Esophagus muscularis mucosa (tissue), 4 donors: ENCODE data around the gene UBE2E2. TPM values are rescaled to one million over a fixed set of nuclear protein-coding genes. Genes with fewer than 3 reads are reported as not detected.

Experiments used
- DNase-seq: peaks from one replicate; pipeline ENCODE4 v3.0.0-alpha.2; 2017; ENCODE audit errors: extremely low spot score
- H3K27ac ChIP-seq, 4 donors: fragments of 200-600 bp; sonication (generic); replicated peaks in 1 of 4; 1 replicate in 3 of 4; 2 replicates in 1 of 4; pipeline ENCODE4 v1.5.1; 2016 to 2019; ENCODE audit warnings: mild to moderate bottlenecking in 1 of 4
- H3K27me3 ChIP-seq, 4 donors: fragments of 200-600 bp; sonication (generic); one replicate each; pipeline versions ENCODE4 v1.5.1 to v1.6.0; 2016 to 2019
- H3K36me3 ChIP-seq, 4 donors: fragments of 200-600 bp; sonication (generic); one replicate each; pipeline ENCODE4 v1.5.1; 2016 to 2019
- H3K4me1 ChIP-seq, 4 donors: fragments of 200-600 bp; sonication (generic); one replicate each; pipeline ENCODE4 v1.5.1; 2016 to 2019
- H3K4me3 ChIP-seq, 4 donors: fragments of 200-600 bp; sonication (generic); 1 replicate in 2 of 4; 2 replicates in 2 of 4; pipeline ENCODE4 v1.5.1; 2016 to 2019; ENCODE audit warnings: mild to moderate bottlenecking in 4 of 4, moderate library complexity in 1 of 4
- H3K9me3 ChIP-seq, 4 donors: fragments of 200-600 bp; sonication (generic); 1 replicate in 3 of 4; 2 replicates in 1 of 4; pipeline ENCODE4 v1.5.1; 2016 to 2019
- EP300 ChIP-seq: sonication (generic); formaldehyde crosslinking; IDR thresholded peaks from one replicate; pipeline ENCODE4 v1.6.1; 2017; ENCODE audit warnings: antibody characterized with exemption
- POLR2A ChIP-seq: fragments of 450-650 bp; IDR thresholded peaks from one replicate; pipeline ENCODE4 v1.6.1; 2017; ENCODE audit warnings: antibody characterized with exemption, moderate library complexity, mild to moderate bottlenecking, low read depth
- POLR2AphosphoS5 ChIP-seq, 2 donors: sonication (generic); formaldehyde crosslinking; IDR thresholded peaks; one replicate each; pipeline ENCODE4 v1.6.1; 2017; ENCODE audit warnings: antibody characterized with exemption in 2 of 2
- WGBS: methylation state at CpG from one replicate; pipeline ENCODE4 v1.1.5; 2018; 5-methylcytosine and 5-hydroxymethylcytosine counted together
- intact Hi-C: fragments of 100-400 bp; cut with DNase I; formaldehyde crosslinking; loops from one replicate; pipeline ENCODE4 v1.15.1; 2023
- total RNA-seq, 4 donors: library from RNA; depleted of rRNA; stranded (reverse); fragments of >200 nt; gene quantifications; one replicate each; pipeline versions ENCODE4 v1.1.0 to v1.2.1, GENCODE V29; 2016
- TF ChIP-seq, protein P1 (sequence below), 3 experiments: fragments of 200-600 bp in 2 of 3; fragments of 450-650 bp in 1 of 3; sonication (generic) in 2 of 3; IDR thresholded peaks; one replicate each; pipeline ENCODE4 v1.5.1; 2017 to 2019; ENCODE audit warnings: antibody characterized with exemption in 3 of 3, mild to moderate bottlenecking in 2 of 3, moderate library complexity in 1 of 3

Gene UBE2E2
- total RNA-seq, 4 donors from 2014 or later: 53.5 to 143 (median 90.3) TPM

DNA sequence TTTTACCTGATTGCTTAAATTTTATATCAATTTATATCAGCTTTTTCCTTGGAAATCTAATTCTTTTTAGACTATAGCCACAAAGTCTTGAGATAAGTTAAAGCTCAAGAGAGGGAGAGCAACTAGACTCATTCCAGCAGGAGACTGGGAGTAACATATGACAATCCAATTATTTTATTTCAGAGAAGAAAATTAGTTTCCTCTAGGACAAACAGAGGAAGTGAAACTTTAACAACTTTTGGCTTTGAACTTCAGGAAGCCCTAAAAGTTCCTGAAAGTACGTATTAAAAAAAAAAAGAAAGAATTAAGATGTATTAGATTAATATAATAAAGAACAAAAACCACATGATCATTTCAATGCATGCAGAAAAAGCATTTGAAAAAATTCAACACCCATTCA, 13.9 kb upstream of the UBE2E2 start:
- DNase-seq: no peak
- intact Hi-C loops: no loop called here
- H3K9me3 ChIP-seq: no peaks in the 10 kb centered on the region
- H3K27me3 ChIP-seq: no peaks in the 10 kb centered on the region
- no peak overlapping the region for H3K4me3 ChIP-seq
- H3K27ac ChIP-seq: no peak overlapping the region
- H3K4me1 ChIP-seq: no peaks in the 10 kb centered on the region
- 66% methylated on average over 1 of the region's 1 CpG for WGBS
- TF ChIP-seq EP300 (no peak), POLR2AphosphoS5 (IDR thresholded peaks at IDR 0.05) (no peak), POLR2A (no peak)
- TF ChIP-seq, protein P1, sequence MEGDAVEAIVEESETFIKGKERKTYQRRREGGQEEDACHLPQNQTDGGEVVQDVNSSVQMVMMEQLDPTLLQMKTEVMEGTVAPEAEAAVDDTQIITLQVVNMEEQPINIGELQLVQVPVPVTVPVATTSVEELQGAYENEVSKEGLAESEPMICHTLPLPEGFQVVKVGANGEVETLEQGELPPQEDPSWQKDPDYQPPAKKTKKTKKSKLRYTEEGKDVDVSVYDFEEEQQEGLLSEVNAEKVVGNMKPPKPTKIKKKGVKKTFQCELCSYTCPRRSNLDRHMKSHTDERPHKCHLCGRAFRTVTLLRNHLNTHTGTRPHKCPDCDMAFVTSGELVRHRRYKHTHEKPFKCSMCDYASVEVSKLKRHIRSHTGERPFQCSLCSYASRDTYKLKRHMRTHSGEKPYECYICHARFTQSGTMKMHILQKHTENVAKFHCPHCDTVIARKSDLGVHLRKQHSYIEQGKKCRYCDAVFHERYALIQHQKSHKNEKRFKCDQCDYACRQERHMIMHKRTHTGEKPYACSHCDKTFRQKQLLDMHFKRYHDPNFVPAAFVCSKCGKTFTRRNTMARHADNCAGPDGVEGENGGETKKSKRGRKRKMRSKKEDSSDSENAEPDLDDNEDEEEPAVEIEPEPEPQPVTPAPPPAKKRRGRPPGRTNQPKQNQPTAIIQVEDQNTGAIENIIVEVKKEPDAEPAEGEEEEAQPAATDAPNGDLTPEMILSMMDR (IDR thresholded peaks at IDR 0.05): no peak
- H3K36me3 ChIP-seq: no peaks in the 10 kb centered on the region

DNA sequence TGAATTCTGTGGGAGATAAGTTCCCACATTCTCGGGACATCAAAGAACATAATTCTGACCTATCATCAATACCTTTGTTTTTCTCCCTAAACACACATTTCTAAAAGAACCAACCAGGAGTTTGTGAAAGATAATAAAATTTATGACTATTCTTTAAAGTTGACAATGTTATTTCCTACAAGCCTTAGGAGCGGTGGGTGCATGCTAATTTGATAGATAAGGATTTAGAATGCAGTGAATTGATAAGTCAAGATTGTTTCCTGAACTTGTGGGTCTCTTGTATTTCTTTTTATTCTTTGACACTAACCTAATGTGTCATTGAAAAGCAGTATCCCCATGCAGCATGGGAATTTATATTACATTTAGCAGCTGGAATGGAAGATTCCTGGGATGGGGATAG, 10.3 kb upstream of the UBE2E2 start:
- H3K36me3 ChIP-seq: no peaks in the 10 kb centered on the region
- H3K4me1 ChIP-seq: no peaks in the 10 kb centered on the region
- no peak for DNase-seq
- no peak overlapping the region for H3K4me3 ChIP-seq
- no peaks in the 10 kb centered on the region for H3K27me3 ChIP-seq
- TF ChIP-seq, protein P1 (IDR thresholded peaks at IDR 0.05): no peak
- no peak for TF ChIP-seq POLR2A
- TF ChIP-seq EP300: no peak
- TF ChIP-seq POLR2AphosphoS5 (IDR thresholded peaks at IDR 0.05): no peak
- H3K9me3 ChIP-seq: no peaks in the 10 kb centered on the region
- intact Hi-C loops: no loop called here
- H3K27ac ChIP-seq: no peak overlapping the region
- WGBS: 83% methylated on average over 2 of the region's 2 CpGs

DNA sequence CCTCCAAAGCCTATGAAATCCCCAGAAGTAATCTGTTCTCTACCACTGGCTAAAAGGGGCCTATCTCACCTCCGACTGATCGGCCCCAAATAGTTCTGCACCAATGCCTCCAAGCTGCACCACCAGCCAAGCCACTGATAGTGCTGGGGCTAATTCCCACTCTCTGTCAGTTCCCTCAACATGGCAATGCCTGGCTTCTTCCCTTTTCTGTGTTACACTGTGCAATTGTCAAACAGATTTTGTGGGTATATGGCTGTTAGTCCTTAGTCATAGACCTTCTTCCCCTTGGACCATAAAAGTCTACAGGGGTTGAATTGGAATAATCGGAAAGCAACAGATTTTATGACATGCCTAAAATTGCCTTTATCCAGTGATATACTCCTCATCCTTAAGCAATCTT, 9.3 kb upstream of the UBE2E2 start:
- Histone ChIP-seq H3K9me3 (no peaks in the 10 kb centered on the region), H3K4me1 (no peaks in the 10 kb centered on the region), H3K4me3 (no peak overlapping the region), H3K27me3 (no peaks in the 10 kb centered on the region), H3K27ac (no peak overlapping the region), H3K36me3 (no peaks in the 10 kb centered on the region)
- TF ChIP-seq, protein P1 (IDR thresholded peaks at IDR 0.05): no peak
- TF ChIP-seq POLR2A: no peak
- TF ChIP-seq EP300: no peak
- TF ChIP-seq POLR2AphosphoS5 (IDR thresholded peaks at IDR 0.05): no peak
- intact Hi-C loops: no loop called here
- no peak for DNase-seq
- 89% methylated on average over 3 of the region's 3 CpGs for WGBS

DNA sequence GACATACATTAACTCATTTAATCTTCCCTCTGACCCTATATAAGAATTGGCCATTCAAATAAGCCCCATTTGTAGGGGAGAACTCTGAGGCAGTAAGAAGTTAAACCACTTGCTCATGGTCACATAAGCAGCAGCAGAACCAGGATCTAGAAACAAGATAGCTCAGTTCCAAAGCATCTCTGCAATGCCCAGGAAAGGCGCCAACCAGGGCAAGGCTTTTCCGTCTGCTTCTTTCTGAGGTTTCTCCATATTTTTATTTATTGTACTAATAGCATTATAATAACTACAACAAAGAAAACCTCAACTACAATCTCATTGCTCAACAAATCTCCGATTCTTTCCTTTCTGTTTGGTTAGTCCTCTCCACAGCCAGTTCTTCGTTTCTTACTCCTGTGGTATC, 4.3 kb upstream of the UBE2E2 start:
- Histone ChIP-seq H3K4me1 (peaks cover 5 to 11% (median 6%) of the 10 kb centered on the region in 4 donors), H3K27ac (peak overlapping the region in 1 of 4 donors; percentile 18), H3K9me3 (no peaks in the 10 kb centered on the region), H3K4me3 (no peak overlapping the region), H3K36me3 (no peaks in the 10 kb centered on the region), H3K27me3 (no peaks in the 10 kb centered on the region)
- TF ChIP-seq, protein P1 (IDR thresholded peaks at IDR 0.05): no peak
- TF ChIP-seq POLR2A: no peak
- no peak for TF ChIP-seq POLR2AphosphoS5 (IDR thresholded peaks at IDR 0.05)
- no peak for TF ChIP-seq EP300
- WGBS: 79% methylated on average over 4 of the region's 4 CpGs
- DNase-seq: no peak
- intact Hi-C loops: no loop called here

DNA sequence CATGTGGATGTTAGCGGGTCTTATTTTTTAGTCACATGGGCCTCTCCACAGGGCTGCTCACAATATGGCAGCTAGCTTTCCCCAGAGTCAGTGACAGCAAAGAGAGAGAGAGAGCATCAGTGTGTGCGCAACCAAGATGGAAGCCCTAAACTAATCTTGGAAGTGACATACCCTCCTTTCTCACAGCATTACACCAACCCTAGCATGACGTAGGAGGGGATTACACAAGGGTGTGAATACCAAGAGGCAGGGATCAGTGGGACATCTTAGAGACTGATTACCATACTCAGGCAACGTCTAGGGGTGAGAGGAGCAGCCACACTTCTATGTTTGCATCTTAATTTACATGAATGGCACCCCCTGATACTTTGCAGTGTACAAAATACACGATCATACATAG, 3.5 kb upstream of the UBE2E2 start:
- Histone ChIP-seq H3K4me1 (peaks cover 11 to 18% (median 14%) of the 10 kb centered on the region in 4 donors), H3K27me3 (no peaks in the 10 kb centered on the region), H3K36me3 (no peaks in the 10 kb centered on the region), H3K27ac (no peak overlapping the region), H3K9me3 (no peaks in the 10 kb centered on the region), H3K4me3 (no peak overlapping the region)
- TF ChIP-seq POLR2A (no peak), EP300 (no peak), POLR2AphosphoS5 (IDR thresholded peaks at IDR 0.05) (no peak)
- TF ChIP-seq, protein P1 (IDR thresholded peaks at IDR 0.05): no peak
- WGBS: 84% methylated on average over 4 of the region's 5 CpGs
- DNase-seq: no peak
- intact Hi-C loops: loop anchor here (5.0 to 10.0 kb wide), 2 partner anchors 255 to 608 kb away; partner anchors contain the start of gene UBE2E1
